ENCODE data around the gene CARD19.
"Not testable (repeated sequence)": the region's sequence is repeated elsewhere in the genome, so short reads cannot be mapped to it uniquely, and the experiment has no call there.

Gene CARD19

DNA sequence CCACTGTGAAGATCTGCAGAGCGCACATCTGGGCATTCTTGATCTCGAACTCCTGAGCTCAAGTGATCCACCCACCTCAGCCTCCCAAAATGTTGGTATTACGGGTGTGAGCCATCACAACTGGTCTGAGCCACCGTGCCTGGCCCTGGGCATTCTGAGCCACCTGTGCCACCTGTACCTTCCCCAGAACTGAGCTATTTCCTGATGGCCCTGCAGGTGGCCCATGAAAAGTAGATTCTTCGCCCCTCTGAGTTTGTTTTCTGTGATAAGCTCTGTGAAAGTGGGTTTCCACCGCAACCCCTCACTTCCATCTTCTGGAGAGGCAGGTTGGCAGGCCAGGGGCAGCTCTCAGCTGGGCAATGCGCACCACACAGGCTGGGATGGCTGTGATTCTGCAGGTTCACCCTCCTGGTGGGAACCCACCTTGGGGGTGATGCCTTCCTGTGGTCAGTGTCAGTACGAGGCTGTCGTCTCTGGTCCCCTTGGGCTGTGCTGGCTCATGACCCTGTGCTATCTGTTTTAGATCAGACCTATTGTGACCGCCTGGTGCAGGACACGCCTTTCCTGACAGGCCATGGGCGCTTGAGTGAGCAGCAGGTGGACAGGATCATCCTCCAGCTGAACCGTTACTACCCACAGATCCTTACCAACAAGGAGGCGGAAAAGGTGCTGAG is 11.3 kb downstream of the CARD19 start:
- no peak for DNase-seq (ENCODE audit: low read depth)

DNA sequence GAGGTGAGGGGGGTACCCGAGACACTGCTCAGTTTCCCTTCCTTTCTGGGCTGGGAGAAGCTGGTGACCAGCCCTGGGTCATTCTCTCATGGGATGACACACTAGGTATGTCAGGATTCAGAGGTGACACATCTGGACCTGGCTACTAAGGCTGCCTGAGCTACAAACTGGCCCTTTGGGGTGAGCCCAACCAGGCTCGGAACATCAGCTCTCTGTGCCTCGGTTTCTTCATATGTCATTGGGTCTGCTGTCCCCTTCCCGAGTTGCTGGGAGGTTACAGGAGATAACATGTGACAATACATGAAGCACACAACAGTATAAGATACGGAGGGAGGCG is 11.8 kb downstream of the CARD19 start:
- no peak for DNase-seq (ENCODE audit: low read depth)

DNA sequence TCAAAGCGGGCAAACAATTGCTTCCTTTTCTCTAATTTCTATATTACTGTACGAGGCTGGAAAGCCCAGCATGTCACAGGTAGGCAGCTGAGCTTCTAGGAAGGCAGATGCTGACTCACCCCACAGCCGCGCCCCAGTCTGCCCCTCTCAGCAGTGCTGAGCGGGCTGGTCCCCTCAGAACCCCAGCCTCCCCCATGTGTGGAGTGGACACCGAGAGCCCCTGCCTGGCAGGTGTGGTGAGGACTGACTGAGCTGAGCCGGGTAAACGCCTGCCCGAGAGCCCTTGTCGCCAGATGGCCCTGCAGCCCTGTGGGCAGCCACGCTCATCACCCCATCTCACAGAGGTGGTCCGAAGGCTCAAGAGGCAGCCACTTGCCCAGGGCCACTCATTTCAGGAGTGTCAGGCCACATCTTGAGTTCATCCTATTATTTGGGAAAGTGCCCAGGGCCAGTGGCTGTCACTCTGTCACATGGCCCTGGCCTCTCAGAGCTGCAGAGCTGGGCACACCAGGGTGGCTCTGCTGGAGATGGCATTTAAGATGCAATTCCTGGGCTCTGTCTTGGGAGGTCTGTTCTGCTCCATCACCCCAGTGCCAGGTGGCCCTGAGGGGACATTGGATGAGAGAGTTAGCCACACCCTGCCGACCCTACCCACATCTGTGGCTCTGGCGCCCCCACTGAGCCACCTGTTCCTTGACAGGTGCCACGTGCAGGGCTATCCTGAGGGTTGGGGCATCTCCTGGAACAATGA is 12.4 kb downstream of the CARD19 start:
- DNase-seq (ENCODE audit: low read depth) = no peak

DNA sequence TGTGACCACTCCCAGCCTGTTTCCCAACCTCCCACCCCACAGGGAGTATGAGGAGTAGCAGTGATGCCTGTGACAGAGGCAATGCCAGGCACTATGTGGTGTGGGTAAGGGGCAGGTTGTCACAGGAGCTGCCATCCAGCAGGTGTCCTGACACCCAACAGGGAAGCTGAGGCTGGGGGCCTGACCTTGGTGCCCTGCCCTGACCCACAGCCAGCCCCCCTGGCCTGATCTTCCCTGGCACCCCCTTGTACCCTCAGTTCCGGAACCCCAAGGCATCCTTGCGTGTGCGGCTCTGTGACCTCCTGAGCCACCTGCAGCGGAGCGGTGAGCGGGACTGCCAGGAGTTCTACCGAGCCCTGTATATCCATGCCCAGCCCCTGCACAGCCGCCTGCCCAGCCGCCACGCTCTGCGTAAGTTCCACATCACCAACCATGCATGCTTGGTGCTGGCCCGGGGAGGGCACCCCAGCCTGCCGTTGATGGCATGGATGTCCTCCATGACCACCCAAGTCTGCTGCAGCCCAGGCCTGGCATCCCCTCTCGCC is 14.4 kb downstream of the CARD19 start:
- DNase-seq (ENCODE audit: low read depth) = no peak

GRCh38 chr9:93111001-93111370 is 15.0 kb downstream of the CARD19 start:
- DNase-seq (ENCODE audit: low read depth) = no peak

- DNase-seq (ENCODE audit: low read depth) = no peak
Observed at GRCh38 chr9:93111371-93112115, 15.5 kb downstream of the CARD19 start.

- DNase-seq (ENCODE audit: low read depth) = no peak
Observed at GRCh38 chr9:93112116-93112863, 16.3 kb downstream of the CARD19 start.

DNA sequence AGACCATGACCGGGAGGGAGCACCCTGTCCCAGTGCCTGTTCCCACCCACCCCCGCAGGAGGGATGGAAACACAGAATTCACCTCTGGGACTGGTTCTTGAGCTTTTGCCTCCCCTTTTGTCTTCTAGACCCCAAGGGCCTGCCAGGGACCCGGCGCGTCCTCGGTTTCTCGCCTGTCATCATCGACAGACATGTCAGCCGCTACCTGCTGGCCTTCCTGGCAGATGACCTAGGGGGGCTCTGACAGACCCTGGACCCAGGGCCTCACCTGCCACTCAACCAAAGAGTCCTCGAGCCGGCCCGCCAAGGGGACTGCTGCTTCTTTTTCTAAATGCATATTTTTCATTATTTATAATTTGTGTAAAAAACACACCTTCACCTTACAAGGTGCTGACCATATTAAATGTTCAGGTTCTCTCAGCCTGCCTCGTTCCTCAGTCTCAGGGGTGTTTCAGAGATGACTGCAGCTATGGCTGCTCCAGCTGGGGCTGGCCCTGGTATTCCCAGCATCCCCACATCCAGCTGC is 16.9 kb downstream of the CARD19 start:
- DNase-seq (ENCODE audit: low read depth) = no peak

DNA sequence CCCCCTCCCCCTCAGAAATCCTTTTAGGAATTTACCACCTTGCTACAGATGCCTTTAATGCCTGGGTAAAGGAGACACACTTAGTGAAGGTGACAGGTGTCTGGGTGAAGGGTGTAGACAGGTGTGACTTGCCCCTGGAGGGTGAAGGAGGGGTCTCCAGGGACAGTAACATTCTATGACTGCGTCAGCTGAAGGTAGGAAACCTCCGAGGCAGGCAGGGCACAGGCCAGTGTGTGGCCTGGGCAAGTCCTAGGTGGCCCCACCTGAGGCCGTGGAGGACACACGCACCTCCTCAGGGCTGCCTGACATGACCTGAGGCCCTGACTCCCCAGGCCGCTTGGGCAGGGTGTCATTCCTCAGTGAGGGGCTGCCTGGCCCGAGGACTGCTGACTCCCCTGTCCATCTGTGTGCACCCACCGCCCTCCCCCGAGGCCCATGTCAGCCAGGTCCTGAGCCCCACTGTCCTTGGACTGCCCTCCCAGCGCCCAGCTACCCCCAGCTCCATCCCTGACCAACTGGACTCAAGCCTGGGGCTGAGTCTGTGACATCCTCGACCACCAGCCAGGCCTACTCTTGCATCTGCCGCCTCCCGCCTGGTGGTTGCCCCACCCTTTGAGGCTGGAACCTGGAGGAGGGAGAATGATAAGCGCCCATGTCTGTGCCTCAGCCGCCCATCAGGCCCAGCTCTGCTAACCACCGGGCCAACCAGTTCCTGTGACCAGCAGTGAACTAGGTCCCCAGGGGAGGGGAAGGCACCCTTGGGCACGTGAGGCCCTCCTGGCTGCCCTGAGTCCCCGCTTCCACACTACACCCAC is 18.4 kb downstream of the CARD19 start:
- no peak for DNase-seq (ENCODE audit: low read depth)

DNA sequence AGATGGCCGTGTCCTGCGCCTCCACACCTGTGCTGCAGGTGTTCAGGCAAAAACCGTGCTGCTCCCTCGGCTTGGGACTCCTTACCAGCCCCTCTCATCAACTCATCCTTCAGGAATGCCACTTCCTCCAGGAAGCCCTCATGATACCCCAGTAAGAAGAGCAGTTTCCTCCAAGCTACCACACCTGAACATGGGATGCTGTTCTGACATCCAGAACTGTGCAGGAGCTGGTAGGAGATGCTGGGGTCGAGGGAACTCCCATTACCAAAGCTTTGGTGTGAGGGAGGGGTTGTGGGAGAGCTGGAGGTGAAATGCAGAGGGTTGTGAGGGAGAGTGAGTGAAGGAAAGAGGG is 18.9 kb downstream of the CARD19 start:
- DNase-seq (ENCODE audit: low read depth) = no peak

DNA sequence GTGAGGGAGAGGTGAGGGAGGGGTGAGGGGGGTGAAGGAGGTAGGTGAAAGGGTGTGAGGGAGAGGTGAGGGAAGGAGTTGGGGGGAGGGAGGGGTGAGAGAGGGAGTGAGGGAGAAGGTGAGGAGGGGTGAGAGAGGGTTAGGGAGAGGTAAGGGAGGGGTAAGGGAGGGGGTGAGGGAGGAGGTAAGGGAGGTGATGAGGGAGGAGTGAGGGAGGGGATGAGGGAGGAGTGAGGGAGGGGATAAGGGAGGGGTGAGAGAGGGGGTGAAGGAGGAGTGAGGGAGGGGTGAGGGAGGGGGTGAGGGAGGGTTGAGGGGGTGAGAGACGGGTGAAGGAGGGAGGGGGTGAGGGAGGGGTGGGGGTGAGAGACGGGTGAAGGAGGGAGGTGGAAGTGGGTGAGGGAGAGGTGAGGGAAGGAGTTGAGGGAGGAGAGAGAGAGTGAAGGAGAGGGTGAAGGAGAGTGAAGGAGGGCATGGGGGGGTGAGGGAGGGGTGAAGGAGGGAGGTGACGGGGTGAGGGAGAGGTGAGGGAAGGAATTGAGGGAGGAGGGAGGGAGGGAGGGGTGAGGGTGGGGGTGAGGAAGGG is 19.6 kb downstream of the CARD19 start:
- no peak for DNase-seq (ENCODE audit: low read depth)

DNA sequence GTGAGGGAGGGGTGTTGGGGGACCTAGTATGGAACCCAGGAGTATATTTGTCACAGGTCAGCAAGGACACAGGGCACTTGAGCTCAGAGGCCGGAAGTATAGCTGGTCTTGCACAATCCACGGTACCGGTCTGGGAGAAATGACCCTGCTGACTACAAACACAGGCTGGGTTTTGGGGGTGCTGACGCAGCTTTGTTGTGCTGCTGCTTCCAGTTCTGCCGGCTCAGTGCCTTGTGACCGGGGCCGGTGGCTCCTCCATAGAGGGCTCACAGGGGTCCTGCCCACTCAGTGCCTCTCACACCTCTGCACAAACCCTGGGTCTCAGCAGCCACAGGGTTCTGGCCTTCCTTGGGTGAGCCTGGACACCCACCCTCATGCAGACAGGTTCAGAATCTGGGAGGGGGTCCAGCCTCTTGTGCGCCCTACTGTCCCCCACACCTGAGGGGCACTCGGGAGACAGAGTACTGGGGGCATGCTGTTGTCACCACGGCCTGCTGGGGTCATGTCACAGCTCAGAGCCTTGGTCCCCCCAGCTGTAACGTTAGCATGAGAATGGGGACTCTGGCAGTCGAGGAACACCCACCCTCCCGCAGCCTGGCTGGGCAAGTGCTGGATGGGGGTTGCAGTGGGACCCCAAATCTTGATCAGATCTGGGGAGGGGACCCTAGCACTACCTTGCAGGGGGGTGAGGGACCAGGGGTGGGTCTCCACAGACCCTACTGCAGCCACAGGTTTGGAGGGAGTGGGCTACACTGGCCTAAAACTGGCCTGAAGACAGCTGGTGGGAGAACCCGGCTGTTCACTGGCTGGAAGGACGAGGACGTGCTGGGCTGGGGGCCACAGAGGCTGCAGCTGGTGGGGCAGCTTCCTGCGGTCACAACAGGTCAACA is 20.3 kb downstream of the CARD19 start:
- no peak for DNase-seq (ENCODE audit: low read depth)

- DNase-seq (ENCODE audit: low read depth) = not testable (repeated sequence)
Observed at GRCh38 chr9:93117521-93117920, 21.5 kb downstream of the CARD19 start.

- DNase-seq (ENCODE audit: low read depth) = no peak
Observed at GRCh38 chr9:93117924-93118862, 22.2 kb downstream of the CARD19 start.

GRCh38 chr9:93118863-93119702 is 23.1 kb downstream of the CARD19 start:
- no peak for DNase-seq (ENCODE audit: low read depth)

- no peak for DNase-seq (ENCODE audit: low read depth)
Observed at GRCh38 chr9:93119703-93119952, 23.6 kb downstream of the CARD19 start.

- DNase-seq (ENCODE audit: low read depth) = no peak
Observed at GRCh38 chr9:93119953-93120845, 24.2 kb downstream of the CARD19 start.
